GM18909 (cell line): Measurements from ENCODE around the gene IL2RA.
"Not testable (repeated sequence)": the region's sequence is repeated elsewhere in the genome, so short reads cannot be mapped to it uniquely, and the experiment has no call there.

ENCODE experiments used
- ATAC-seq: cut with Tn5 transposase; IDR thresholded peaks from one replicate; pipeline ENCODE4 v1.9.1; 2021; ENCODE audit warnings: mild to moderate bottlenecking; ENCODE audit not compliant: unreplicated experiment, poor library complexity

Gene IL2RA

GRCh38 chr10:5968037-5968680 is 94.0 kb downstream of the IL2RA start:
- no peak for ATAC-seq

GRCh38 chr10:5965266-5965665 is 96.9 kb downstream of the IL2RA start:
- no peak for ATAC-seq

GRCh38 chr10:5964736-5965135 is 97.4 kb downstream of the IL2RA start:
- ATAC-seq = no peak

DNA sequence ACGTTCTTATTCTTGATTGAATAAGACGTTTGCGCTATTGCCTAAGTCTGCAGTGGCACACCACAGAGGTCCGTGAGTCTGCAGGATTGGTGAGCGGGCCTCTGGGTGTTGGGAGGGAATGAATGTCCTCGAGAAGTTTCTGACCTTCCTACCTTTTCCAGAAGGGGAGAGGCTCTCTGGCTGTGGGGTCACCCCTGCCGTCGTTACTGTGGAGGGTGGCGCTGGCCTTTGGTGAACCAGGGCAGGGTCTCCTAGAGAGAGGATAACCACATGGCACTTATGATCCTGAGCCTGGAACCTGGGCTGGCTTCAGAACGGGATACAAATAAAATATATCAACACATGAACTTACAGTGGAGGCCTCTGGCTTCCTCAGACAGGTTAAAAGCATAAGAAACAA is 98.6 kb downstream of the IL2RA start:
- no peak for ATAC-seq

DNA sequence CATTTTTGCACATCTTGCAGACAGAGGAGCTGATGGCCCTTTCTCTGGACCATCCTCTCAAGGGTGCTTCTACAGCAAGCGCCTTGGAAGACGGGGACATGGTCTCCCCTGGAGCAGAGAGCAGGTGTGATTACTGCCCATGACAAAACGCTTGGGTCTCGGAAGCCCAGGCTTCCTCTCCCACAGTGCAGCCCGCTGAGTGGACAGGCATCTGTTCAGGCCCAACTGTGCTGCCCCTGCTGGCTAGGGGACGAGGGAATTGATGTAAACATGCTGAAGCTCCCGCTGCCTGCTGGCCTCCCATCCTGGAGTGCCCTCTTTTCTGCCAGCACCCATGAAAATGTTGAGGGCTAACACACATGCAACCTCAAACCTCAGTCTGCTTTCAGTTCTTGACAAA is 99.1 kb downstream of the IL2RA start:
- ATAC-seq = no peak

DNA sequence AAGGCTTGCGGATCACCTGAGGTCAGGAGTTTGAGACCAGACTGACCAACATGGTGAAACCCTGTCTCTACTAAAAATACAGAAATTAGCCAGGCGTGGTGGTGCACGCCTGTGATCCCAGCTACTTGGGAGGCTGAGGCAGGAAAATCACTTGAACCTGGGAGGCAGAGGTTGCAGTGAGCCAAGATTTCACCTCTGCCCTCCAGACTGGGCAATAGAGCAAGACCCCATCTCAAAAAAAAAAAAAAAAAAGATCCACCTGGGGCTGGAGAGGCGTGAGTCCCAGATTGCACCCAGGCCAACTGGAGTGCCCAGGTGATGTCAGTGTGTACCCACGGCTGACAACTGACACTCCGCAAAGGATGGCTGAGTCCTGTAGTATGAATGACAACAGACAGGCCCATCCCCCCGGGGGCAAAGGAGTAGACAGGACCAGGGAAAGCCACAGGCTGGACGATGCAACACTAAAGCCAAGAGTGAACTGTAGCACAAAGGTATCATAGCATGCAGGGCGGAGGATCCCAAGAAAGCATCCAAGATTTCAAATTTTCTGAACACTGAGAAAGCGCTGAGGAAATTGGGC is 99.7 kb downstream of the IL2RA start:
- not testable (repeated sequence) for ATAC-seq

GRCh38 chr10:5961405-5962100 is 100.6 kb downstream of the IL2RA start:
- no peak for ATAC-seq

GRCh38 chr10:5960973-5961275 is 101.2 kb downstream of the IL2RA start:
- ATAC-seq = not testable (repeated sequence)
